GM18507 (cell line): ENCODE measurements around the gene TMEM269.

Experiments
- DNase-seq: peaks from one replicate; pipeline ENCODE4 v3.0.0; 2011; ENCODE audit warnings: low read depth; ENCODE audit not compliant: insufficient read length; ENCODE audit errors: extremely low spot score
- FAIRE-seq: peaks from 2 replicates; lab custom pipeline; 2011; peaks lifted over from hg19 to GRCh38; lab: Jason Lieb, UNC

The TMEM269 gene, protein sequence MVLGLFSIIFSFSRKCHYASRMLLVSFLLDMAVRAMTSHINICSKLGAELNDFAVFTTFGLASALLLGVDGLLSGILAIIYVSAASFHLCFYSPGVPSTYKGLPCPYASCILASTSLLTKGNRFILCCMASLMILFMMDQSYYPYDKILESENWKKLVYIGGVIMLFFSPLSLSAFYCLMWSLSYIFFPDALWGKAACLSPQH

DNA sequence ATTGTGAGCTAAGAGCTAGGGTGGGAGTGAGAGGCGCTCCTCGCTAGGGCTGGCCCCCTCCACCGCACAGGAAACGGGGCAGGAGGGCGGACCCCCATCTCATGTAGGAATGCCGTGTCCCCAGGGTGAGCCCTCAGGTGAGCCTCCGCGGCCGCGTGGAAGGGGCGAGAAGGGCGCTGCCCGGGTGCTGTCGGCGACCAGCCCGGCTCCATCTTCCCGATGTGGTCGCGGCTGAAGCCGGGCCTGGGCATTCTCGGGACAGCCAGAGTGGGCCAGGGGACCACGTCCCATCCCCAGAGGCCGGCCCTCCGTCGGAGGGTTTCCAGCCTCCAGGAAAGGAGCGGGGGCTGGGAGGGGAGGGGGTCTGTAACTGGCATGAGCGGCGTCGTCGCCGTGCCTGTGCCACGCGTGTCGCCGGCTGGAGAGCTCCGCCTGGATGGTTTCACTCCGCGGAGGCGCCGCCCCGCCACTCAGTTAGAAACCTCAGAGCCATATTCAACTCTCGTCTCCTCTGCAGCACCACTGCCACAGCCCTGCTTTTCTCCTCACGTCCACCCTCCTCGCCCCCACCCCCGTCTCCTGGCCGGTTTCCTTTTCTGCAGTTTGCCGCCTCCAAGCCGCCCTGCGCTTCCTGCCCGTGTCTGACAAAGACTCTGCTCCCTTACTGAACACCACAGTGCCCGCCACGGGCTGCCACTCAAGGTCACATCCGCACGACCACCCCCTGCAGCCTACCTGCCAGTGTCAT is at the start of gene TMEM269:
Gene TMEM269, plus strand, starts transcription at position 46 of the 748 bp plus-strand sequence. CDS start 4,903 bp downstream, outside the sequence.
- no peak for DNase-seq
- FAIRE-seq = no peak

DNA sequence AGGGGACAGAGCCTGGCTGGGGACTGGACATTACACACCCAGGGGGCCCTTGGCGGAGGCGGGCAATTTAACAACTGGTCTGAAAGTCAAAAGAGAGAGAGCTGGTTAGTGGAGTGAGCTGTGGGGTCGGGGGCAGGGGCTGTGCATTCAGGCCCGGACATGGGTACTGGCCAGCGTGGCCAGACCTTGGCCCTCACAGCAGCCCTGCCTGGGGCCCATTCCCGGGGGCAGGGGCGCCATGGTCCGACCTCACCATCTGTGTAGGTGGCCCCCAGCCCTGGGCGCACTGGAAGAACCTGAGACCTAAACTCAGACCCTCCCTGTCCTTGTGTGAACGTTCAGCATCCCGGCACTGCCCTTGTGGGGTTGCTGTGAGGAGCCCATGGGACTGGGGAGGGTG is 49.7 kb upstream of the TMEM269 start:
- DNase-seq (no peak), FAIRE-seq (no peak)

DNA sequence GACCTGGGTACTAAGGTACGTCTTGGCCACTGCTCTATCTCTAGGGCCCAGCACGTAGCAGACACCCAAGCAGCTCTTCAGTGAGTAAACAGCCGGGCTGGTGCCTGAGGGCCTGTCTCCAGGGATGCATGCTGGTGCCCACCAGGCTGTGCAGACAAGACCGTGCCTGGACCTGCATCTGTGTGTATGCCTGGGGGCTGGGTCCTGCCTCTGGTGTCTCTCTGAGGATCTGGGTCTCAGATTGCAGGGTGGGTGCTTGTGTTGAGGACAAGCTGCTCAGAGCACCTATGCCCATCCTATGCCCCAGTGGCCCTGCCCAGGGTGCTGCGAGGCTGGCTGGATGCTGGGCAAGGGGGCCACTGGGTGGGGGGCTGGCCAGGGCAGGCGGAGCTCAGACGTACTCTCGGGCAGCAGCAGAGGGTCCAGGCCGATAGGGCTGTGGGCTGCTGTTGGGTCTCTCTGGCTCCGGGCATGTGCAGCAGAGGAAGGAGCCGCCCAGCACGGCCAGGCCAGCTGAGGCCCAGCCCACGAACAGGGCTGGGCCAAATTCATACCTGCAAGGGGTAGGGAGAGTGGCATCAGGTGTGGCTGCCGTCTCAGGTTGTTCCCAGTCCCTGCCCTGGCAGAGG is 49.2 kb upstream of the TMEM269 start:
- FAIRE-seq (no peak), DNase-seq (no peak)

DNA sequence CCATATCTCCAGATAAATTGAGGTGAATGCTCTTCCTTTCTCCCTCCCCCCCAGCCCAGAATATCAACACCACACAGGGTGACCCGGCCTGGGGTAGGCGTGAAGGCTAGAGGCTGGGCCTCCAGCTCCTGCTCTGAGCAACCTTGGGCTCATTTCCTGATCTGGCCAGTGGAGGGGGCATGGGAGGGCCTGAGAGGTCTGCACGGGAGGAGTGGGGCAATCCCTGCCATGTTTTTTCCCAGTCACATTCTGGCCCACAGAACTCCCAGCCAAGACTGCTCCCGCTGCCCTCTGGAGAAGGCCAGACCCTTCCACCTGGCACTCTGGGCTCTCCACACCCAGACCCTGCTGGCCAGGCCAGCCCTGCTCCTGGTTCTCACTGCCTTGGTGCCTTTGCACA is 48.6 kb upstream of the TMEM269 start:
- DNase-seq (no peak), FAIRE-seq (no peak)

DNA sequence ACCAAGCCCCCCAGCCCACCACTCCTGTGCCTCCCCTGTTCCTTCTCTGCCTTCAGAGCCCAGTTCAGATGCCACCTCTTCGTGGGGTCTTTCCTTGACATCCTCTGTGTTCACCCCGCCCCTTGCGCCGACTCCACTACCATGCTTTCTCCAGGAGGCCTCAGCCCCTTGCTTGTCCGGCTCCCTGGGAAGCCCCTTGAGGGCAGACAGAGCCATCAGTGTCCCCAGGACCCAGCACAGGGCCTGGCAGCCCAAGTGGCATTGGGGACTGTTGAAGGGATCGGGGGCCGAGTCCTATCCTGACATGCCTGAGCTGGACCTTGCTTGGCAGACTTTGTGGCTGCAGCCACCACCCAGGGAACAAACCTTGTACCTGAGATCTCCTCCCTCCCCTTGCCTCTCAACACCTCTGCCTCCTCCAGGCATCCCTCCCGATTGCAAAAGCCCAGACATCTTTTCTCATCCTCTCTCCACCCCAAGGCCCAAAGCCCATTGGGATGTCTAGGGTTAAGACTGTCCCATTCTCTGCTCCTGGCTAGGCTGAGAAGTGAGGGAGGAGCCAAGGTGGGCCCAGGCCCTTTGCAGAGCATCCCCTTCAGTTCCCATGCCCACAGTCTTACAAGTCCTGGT is 48.1 kb upstream of the TMEM269 start:
- FAIRE-seq = no peak
- no peak for DNase-seq

DNA sequence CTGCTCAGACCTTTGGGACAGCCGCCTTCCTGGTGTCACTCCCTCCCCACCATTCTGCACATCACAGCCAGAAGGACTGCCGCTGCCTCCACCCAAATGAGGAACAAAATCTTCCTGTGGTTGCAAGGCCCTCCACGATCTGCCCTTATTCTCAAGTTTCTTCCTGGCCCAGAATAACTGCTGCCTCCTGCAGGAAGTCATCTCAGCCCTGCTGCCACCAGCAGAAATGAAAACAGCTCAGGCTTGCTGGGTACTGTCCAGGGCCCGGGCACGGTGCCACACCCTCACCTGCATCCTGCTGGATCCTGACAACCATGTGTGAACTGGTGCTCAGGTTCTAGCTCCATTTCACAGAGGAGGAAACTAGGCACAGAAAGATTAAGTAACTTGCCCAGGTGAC is 47.5 kb upstream of the TMEM269 start:
- no peak for DNase-seq
- FAIRE-seq = peak; percentile 54

DNA sequence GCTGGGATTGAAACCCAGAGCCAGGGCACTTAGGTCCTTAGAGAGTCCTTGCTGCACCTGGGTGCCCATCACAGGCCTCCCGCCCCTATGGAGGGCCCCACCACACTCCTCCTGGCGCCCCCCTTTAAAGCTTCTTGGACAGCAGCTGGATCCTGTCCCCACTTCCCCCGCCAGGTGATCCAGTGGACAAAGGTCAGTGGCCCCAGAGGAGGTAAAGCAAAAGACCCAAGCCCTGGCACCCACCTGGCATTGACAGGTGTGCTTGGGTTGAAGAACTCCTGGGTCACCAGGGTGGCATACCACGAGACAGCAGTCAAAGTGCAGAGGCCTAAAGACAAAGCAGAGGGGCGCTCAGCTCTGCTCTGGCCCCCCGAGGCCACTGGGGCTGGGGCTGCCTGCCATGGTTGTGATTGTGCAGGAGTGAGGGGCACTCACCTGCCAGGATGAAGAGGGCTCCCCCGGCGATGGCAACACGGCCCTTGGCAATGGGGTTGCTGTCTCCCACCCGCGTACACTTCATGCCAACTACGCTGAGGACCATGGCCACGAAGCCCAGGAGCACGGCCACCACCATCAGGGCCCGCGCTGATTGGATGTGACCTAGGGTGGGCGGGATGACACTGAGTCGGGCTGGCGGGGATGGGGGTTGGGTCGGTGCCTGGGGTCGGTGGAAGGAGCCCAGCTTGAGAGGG is 46.7 kb upstream of the TMEM269 start:
- FAIRE-seq (no peak), DNase-seq (no peak)

DNA sequence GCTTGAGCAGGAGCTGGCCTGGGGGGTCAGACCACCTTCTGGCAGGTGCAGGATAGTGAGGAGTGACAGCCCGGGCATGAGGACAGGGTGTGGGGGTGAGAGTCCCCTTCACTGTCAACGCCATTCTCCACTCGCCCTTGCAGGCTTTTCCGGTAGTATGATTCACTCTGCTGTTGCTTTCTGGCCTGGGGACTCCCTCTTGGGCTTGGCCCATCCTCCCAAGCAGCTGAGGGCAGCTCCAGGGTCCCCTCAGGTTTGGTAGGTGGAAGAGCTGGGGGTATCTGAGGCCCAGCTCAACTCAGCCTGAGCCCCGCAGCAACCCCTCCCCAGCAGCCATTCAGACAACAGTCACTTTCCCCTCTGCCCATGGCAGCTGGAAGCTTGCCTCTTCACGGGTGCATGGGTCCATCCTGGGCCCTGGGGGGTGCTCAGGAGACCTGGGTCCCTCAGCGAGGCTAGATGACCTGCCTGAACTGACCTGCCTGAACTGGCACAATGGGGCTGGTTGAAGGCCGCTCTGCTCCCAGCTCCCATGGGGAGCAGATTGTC is 46.0 kb upstream of the TMEM269 start:
- FAIRE-seq = no peak

DNA sequence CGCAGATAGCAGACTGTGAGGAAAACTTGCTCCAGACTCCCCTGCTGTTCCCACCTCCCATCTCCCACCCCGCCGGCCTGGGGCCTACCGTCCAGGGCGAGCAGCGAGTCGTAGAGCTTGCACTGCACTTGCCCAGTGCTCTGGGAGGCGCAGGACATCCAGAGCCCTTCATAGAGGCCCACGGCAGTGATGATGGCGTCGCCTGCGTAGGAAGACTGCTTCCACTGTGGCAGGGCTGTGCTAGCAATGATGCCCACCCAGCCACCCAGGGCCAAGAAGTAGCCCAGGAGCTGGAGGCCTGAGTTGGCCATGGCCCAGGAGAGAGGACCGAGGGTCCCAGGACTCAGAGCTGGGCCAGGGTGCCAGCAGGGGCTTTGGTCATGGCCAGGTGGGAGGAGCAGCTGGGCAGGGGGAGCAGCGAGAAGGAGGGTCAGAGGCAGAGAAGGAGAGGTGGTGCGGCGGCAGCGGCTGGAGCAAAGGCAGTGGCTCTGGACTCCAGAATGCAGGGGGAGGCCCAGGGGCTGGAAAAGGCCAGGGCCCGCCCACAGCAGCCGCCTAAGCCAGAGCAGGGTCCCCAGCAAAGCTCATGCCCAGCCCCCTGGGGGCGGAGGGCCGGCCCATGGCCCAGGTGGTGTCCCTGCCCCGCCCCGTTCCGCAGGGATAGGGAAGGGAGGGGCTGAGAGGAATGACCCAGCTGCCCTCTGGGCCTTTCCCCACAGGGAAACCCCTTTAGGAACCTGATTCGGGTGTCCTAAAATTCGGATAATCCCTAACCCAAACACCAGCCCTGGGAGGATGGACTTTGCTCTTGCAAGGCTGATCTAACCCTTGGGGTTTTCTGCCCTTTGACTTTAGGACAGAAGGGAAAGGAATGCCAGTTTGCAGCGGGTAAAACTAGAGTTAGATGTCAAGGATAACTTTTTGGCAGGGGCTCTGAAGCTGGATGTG is 44.8 kb upstream of the TMEM269 start, which contains the start of gene CLDN19:
Gene CLDN19, minus strand, starts transcription at position 484 of the 948 bp plus-strand sequence. Its CDS starts 173 bp downstream, at position 311.
- DNase-seq (no peak), FAIRE-seq (no peak)

More for the DNA sequence above, 46.0 kb upstream of the TMEM269 start:
- DNase-seq = no peak

DNA sequence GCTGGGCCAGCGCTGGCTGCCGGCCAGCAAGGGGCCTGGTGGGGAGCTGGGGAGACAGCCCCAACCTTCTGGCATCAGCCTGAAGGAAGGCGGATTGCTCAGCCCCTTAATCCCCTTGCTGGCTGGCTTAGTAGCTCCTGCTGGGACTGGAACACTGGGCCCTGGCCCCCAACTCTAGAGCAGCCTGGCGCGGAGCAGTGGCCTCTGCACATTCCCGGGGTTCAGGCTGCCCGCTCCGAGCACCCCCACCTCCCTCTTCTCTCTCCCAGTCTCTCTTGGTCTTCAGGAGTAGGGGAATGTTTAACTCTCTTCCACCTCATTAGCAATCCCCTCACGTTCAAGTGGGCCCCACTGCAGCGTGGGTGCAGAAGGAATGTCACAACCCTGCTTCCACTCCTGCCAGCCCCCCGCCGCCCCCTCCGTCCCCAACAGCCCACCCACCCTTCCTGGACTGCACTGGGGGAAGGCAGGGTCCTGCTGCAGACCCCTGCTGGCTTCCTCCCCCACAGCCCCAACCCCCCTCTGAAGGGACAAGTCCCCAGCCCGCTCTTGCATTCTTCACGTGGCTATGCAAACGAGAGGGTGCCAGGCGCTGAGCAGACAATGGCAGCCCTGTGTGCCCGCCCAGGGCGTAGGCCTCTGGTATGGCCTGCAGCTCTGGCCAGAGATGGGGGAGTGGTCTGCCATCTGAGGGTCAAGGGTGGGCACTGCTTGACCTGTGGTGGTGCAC is 43.8 kb upstream of the TMEM269 start:
- no peak for FAIRE-seq
- DNase-seq = no peak

DNA sequence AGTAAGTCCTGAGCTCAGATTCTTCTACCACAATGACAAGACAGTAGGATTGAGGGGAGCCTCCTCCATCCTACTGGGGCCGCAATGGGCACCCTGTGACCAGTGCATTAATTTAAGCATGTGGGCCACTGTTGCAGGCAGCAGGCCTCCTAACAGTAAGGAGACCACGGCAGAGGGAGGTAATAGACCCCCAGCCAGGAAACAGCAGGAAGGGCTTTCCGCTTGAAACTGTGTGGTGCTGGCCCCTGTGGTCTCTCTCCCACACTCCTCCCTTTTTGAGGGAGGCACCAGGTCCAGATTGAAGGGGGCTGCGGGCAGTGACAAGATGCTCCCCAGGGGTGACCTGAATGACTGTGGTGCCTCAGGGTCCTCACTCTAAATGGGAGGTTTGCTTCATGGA is 43.1 kb upstream of the TMEM269 start:
- DNase-seq (no peak), FAIRE-seq (no peak)

DNA sequence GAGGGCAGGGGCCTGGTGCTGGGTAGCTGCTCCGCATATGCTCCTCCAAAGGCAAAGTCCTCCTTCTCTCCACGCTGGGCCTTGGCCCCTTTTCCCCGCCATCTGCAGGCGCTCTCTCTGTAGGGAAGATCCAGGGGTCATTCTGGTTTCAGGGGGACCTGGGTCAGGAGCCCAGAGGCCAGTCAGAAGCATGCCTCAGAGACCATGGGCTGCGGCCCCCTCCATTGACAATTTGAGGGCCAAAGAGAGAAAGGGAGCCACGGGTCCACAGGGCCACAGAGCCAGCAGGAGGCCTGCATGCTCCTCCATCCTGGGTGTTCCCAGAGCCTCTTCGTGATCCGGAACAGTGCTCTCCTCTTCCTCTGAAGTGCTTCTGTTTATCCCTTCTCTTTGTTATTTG is 42.6 kb upstream of the TMEM269 start:
- no peak for DNase-seq
- no peak for FAIRE-seq

DNA sequence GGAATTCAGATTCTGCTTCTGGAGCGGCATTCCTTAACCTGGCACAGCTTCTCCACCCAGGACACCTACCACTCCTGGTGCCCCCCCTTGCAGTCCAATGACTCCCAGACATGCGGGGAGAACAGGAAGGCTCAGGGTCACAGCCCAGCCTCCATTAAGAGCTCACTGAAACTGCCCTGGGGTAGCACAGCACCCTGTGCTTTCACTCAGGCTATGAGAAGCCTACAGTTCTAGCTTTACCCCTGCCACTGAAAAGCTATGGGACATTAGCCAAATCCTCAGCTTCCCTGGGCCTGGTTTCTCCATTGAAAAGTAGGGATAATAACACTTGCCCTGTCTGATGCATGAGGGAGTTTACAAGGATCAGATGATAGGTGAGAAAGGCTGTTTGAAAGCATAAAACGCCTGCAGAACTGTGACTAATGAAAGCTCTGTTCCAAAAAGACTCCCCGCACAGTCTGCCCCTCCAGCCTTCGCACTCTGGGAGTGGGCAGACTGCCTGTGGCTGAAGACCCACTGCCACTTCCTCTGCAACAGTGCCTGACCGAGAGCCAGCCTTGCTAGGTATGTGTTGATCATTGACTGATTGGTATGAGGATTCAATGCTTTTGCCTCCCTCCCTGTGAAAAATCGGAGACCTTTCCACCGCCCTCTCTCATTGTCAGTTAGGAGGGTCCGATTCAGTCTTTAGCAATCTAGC is 42.0 kb upstream of the TMEM269 start:
- DNase-seq = no peak
- FAIRE-seq = no peak

DNA sequence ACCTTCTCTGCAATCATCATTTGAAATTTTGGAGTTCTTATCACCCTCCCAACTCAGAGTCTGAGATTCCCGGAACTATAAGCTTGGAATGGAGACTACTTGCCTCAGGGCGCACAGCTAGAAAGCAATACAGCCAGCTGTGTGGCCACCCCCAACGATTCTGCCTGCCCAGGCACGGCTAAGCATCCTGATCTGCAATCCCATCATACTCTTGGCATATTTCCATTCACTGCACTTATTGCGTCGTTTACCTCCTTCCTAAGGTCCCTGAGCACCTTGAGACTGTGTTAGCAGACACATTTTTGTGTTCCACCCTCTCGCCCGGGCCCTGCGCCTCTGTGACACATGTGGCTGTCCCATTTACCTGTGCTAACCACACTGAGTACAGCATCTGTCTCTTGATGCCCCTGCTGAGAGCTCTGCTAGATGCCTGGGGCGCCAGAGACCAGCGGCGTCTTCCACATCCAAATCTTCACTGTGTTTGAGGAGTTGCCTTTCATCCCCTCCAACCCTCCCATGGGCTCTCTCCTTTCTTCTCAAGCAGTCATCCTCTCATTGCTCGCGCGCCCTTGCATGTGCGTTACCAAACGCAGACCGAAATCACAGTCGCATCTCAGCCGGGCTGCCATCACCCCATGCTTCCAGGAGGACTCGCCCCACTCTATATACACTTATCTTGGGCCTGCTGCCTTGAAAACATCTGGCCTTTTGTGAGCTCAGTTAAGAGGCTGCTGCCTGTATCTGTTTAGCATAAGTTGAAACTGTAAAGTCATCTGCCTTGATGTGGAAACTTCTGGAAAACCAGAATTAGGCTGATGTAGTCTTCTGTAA is 41.3 kb upstream of the TMEM269 start:
- DNase-seq (no peak), FAIRE-seq (no peak)

DNA sequence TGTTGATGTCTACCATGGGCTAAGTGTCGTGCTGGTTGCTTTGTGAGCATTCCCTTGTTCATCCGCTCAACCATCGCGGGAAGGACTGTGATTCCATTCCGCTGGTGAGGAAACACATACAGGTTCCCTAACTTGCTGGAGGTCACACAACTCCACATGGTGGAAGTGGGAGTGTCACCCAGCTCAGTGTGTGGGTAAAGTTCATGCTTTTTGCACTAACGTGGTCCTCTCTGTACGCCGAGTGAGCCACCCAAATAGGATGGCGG is 40.7 kb upstream of the TMEM269 start:
- DNase-seq (no peak), FAIRE-seq (no peak)

DNA sequence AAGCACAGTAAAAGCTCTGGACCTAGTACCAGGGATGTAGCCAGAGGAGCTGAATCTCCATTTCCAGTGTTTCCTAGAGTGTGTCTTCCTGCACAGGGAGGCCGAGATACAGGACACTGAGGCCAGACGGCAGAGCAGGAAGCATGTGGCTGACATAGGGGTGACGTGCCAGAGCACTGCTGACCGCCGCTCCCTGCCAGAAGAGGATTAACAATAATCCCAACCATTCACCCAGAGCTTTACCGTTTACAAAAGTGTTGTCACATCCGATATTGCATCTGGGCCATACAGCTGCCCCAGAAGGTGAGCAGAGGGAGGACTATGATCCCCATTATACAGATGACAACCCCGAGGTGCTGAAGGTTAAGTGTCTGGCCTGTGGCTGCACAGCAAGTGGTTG is 38.9 kb upstream of the TMEM269 start:
- no peak for FAIRE-seq
- no peak for DNase-seq
